Measurements from ENCODE around the gene PAQR4. TPM values are rescaled to one million over a fixed set of nuclear protein-coding genes. Genes with fewer than 3 reads are reported as not detected.

Gene PAQR4
- total RNA-seq, 4 donors from 2014 or later = 2.8 to 5.6 (median 3.3) TPM

GRCh38 chr16:3003582-3004270 is 34.6 kb downstream of the PAQR4 start:
- 13 to 21% methylated on average over 21 to 40 of the region's 58 CpGs for WGBS, 2 donors
- Histone ChIP-seq H3K27me3 (no peaks in the 10 kb centered on the region), H3K4me1 (peaks cover 0 to 4% of the 10 kb centered on the region in 2 donors), H3K9me3 (no peaks in the 10 kb centered on the region), H3K27ac (no peak overlapping the region), H3K4me3 (replicated peaks in 1 of 3) (no peak overlapping the region), H3K36me3 (no peaks in the 10 kb centered on the region)
- intact Hi-C loops (cut with DNase I) = no loop called here
- TF ChIP-seq POLR2A (IDR thresholded peaks at IDR 0.05) (peak in 1 of 2 donors; percentile 66), CTCF (IDR thresholded peaks at IDR 0.05) (peak in 5 of 6 experiments; percentile 23 to 60 (median 53))
- DNase-seq = peak; percentile 98

GRCh38 chr16:3004319-3004718 is 35.2 kb downstream of the PAQR4 start:
- H3K9me3 ChIP-seq = no peaks in the 10 kb centered on the region
- H3K36me3 ChIP-seq = no peaks in the 10 kb centered on the region
- no peak overlapping the region for H3K4me3 ChIP-seq (replicated peaks in 1 of 3)
- no peaks in the 10 kb centered on the region for H3K27me3 ChIP-seq
- peak in 1 of 2 donors; percentile 39 for DNase-seq
- intact Hi-C loops (cut with DNase I) = no loop called here
- TF ChIP-seq CTCF (IDR thresholded peaks at IDR 0.05) (no peak), POLR2A (IDR thresholded peaks at IDR 0.05) (no peak)
- H3K4me1 ChIP-seq = peaks cover under 1 to 4% of the 10 kb centered on the region in 2 donors
- WGBS, 2 donors = 0% methylated on average over 8 of the region's 67 CpGs; no CpG with 5 or more reads in 1 of the 2 donors
- no peak overlapping the region for H3K27ac ChIP-seq

GRCh38 chr16:3004781-3005284 is 35.7 kb downstream of the PAQR4 start:
- Histone ChIP-seq H3K4me1 (peaks cover 4 to 6% of the 10 kb centered on the region in 2 donors), H3K27me3 (no peaks in the 10 kb centered on the region), H3K27ac (no peak overlapping the region), H3K4me3 (replicated peaks in 1 of 3) (peak overlapping the region in 1 of 3 donors; percentile 21), H3K9me3 (no peaks in the 10 kb centered on the region), H3K36me3 (no peaks in the 10 kb centered on the region)
- DNase-seq = peak; percentile 36 to 52
- 5 to 14% methylated on average over 12 to 13 of the region's 25 CpGs for WGBS, 2 donors
- intact Hi-C loops (cut with DNase I) = no loop called here
- TF ChIP-seq POLR2A (IDR thresholded peaks at IDR 0.05) (peak in 1 of 2 donors; percentile 6), CTCF (IDR thresholded peaks at IDR 0.05) (no peak)

GRCh38 chr16:3007059-3007956 is 38.2 kb downstream of the PAQR4 start:
- no peak for DNase-seq
- H3K4me3 ChIP-seq (replicated peaks in 1 of 3) = no peak overlapping the region
- H3K9me3 ChIP-seq = no peaks in the 10 kb centered on the region
- H3K4me1 ChIP-seq = peaks cover 9 to 13% of the 10 kb centered on the region in 2 donors
- no peak overlapping the region for H3K27ac ChIP-seq
- TF ChIP-seq POLR2A (IDR thresholded peaks at IDR 0.05) = no peak
- TF ChIP-seq CTCF (IDR thresholded peaks at IDR 0.05) = no peak
- no peaks in the 10 kb centered on the region for H3K27me3 ChIP-seq
- WGBS, 2 donors = 75 to 76% methylated on average over 13 of the region's 13 CpGs
- intact Hi-C loops (cut with DNase I) = no loop called here
- no peaks in the 10 kb centered on the region for H3K36me3 ChIP-seq
